ENCODE data around the gene LY86.

LY86 gene

DNA sequence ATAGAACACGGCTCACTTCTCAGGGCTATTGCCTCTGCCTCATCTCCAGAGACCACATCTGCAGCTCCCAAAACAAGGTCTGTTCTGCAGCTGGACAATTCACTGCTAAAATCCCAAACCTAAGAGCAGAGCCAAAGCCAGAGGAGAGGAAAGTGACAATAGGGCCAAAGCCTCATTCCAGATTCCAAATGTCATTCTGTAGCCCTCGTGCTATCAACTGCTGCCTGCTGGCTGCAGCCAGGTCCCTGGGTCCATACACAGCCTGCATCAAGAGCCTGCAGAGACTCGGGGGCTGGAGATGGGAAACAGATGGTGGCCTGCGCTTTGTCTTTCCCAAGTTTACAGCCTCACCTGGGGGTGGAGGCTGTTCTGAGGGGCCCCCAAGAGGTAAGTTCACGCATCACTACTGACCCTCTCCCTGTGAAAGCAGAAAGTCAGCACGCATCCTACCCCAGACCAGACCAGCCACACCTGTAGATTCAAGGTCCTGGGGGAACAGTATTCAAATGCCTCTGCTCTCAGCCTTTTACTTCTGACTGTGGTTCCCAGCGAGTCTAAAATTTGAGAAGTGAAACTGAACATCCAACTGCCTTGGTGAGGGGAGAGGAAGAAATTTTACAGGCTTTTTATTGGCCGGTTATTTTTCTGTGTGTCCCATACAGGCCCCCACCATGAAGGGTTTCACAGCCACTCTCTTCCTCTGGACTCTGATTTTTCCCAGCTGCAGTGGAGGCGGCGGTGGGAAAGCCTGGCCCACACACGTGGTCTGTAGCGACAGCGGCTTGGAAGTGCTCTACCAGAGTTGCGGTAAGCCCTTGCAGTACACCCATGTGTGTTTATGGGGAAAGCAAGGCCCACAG is at the start of gene LY86:
LY86 (plus strand) TSS at position 657 of the 860 bp plus-strand sequence; CDS start at position 672, 15 bp downstream.
- no peak for DNase-seq (ENCODE audit: low spot score)

DNA sequence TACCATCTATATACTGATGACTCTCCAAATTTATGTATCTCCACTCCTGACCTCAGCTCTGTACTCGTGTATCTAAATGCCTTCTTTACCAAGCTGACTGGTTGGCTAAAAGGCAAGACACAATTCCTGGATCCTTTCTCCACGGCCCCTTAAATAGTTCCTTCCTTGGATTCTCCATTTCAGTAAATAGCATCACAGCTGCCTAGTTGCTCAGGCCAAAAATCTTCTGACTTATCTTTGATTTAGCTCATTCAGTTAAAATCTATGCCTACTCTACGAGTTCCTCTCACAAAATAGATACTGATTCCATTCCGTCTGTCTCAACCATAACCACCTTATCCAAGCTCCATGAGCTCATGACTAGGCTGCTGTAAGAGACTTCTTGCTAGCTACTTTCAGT is 49.5 kb upstream of the LY86 start:
- DNase-seq (ENCODE audit: low spot score), result no peak

DNA sequence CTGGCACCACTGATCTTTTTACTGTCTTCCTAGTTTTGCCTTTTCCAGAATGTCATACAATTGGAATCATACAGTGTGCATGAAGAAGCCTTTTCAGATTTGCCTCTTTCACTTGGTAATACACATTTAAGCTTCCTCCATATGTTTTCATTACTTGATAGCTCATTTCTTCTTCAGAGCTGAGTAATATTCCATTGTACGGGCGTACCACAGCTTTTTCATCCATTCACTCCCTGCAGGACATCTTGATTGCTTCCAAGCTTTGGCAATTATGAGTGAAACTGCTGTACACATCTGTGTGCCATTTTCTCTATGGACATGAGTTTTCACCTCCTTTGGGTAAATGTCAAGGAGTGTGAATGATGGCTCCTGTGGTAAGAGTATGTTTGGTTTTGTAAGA is 46.2 kb upstream of the LY86 start:
- no peak for DNase-seq (ENCODE audit: low spot score)

DNA sequence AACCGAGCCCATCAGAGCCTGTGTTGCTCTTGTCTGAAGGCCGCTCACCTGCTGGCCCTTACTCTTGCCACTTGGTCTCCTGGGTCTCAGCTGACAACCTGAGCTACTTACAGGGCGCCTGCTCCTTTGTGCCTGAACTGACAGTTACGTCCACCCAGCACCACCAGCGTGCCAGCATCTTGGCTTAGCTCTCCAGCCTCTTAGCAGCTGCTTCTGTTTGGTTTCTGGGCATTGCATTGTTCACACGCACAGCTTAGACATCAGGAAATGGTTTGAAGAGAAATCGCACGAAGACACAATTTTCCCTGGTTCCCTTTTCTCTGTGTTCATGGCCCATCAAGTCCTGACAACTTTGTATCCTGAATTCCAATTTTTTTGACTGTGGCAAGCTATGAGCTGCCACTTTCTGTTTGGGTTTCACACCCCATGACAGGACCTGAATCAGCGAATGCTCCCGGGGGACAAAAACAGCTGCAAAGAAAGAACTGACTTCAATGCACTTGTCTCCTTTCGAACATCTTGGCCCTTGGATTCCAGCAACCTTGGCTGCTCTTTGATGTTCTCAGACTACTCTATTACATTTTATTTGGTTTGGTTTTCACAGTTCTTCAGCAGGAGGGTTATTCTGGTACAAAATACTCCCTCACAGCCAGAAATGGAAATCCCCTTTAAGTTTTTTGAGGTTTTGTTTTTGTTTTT is 45.2 kb upstream of the LY86 start:
- no peak for DNase-seq (ENCODE audit: low spot score)

DNA sequence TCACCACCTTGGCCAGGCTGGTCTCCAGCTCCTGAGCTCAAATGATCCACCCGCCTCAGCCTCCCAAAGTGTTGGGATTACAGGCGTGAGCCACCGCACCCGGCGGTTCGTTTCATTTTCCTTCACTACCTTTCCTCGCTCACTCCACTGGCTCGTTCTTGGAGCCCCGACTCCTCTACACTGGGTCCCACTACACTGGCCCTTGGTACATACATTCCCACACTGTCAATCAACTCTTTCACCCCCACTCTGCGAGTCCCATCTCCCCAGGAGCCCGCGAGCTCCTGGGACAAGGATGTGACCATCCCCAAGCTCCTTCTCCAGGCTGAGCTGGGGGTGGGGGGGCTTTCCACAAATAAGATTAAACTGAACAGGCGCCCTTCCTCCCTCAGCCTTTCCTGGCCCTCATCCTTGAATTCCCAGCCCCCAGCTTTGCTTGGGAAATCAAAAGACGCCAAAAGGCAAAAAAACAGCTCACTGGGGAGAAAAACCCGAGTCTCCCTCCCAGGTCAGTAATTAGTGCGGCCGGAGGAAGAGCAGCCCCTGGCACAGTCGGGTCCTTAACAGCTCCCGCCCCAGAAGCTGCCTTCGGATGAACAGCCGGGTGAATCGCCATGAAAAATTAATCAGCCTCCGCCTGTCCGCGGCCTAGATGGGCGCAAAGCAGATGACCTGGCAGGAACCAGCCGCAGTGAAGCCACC is 42.8 kb upstream of the LY86 start:
- DNase-seq (ENCODE audit: low spot score), result no peak

DNA sequence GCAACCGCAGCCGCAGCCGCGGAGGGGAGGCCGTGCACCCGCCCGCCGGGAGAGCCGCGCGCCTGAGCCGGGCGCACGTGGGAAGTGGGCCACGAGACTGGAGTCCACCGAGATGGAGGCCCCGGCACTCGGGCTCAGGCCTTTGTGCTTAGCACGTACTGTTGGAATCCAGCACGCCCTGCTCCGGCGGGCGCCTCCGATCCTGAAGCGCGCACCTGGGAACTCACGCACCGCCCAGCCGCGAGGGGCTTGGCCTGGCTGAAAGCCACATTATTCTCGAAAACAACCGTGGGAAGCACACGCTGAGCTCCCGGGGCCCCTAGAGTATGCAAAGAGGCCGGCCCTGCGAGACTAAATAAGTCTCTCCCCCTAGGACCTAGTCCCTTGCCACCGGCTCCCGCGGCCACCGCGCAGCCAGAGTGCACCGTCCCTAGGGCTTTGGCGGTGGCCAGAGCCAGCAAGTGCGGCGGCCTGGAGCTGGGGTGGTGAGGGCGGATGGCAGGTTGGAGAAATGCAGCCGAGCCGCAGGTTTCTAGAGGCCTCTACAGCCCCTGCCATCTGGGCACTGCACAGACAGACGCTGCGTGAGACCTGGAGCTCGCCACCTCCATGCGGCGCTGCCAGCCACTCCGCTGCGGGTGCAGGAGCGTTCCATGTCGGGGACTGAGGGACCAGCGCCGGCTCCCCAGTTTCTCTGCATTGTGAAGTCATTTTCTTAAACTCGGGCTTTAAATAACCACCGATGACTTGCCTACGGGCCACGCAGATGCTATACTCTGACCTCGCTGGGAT is 42.0 kb upstream of the LY86 start:
- peak; percentile 1 for DNase-seq (ENCODE audit: low spot score)

DNA sequence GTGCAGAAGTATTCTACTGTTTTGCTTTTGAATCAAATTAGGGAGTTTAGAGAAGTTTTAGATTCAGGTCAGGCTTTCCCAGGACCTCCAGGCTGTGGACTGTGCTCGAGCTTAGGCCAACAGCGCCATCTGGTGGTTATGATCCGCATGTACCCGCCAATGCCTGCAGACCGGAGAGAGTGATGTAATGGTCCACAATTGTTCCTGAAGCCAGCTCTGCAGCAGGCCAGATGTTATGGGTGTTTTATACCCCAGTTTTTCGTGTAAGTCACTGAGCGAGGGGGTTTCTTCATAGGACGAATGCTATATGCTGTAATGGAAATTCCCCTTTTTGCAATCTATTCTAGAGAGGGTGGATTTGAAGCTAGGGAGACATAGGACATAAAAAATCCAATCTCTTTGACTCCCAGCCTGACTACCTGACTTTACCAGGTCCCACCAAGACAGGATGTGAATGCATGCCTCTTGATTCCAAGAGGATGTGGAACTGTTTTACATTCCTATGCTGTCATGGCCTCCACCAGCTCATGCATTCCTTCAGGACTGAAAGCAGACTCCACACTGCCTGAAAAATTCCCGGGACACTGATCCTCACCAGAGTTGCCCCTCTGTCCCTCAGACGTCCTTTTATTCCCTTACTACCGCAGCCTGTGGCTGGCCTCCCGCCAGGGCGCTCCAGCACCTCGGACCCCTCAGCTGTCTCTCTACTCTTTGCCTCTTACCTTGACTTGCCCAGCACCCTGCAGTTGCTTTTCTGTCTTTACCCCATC is 41.2 kb upstream of the LY86 start:
- DNase-seq (ENCODE audit: low spot score), result peak; percentile 79

DNA sequence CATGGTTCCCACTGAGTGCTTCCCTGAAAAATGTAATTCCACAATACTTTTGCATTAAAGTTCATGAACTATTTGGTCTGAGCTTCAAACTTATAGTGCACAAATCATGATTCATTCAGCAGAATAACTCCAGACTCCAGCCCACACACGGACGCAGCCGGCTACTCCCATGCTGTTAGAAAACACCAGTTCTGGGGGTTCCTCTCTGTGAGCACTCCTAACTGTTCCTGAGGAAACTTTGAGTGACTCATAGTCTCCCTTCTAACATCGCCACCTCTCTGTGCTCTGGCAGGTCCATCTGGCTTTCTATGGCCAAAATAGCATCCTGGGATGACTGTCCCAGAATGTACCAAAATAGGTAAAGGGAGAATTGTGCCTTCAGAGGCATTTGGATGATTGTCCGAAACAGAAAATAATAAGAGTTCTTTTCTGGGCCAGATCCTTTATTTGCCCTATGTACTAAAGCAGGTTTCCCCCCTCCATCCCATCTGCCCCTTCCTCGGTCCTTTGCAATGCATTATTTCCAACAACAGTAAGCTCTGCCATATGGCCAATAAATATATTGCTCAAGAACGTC is 32.3 kb upstream of the LY86 start:
- no peak for DNase-seq (ENCODE audit: low spot score)

DNA sequence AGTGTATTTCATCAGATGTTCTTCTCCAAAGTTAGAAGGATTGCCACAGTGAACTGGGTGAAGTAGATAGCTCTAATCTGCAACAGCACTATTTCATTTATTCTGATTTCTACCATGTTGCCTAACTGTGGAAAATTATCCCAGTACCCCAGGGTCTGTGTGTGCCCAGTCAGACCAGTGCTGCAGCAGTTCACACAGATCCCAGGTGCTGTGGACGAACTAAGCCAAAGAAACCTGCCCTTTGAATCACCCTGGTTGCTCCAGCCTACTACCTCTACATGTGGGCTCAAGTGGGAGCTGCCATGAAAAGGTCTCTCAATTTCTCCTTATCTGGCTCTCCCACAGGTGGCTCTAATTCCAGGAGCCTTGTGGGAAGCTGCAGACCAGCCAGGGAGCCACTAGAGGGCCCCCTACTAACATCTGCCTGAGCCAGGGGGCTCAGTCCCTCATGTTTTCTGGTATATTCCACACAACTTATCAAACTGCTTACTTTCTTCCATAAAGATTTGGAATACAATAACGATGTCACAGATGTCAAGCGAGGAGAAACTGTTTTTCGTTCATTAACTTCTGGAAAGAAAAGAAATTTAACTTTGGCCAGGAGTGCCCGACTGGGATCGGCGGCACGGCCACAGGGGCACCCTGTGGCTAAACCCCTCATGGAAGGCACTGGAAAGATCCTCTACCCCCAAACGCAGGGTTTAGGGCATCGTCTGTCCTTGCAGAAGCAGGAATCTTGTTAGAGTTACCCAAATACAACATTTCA is 31.6 kb upstream of the LY86 start:
- DNase-seq (ENCODE audit: low spot score), result peak; percentile 34

DNA sequence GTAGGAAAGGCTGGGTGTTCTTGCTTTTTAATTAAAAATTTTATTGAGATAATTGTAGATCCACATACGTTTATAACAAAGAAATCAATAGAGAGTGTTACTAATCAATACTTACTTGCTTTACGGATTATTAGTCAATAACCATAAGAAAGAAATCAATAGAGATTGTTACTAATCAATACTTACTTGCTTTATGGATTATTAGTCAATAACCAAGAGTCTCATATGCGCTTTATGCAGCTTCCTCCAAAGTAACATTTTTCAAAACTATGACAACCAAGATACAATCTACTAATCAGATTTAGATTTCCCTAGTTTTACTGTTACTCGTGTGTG is 31.0 kb upstream of the LY86 start:
- DNase-seq (ENCODE audit: low spot score), result no peak

DNA sequence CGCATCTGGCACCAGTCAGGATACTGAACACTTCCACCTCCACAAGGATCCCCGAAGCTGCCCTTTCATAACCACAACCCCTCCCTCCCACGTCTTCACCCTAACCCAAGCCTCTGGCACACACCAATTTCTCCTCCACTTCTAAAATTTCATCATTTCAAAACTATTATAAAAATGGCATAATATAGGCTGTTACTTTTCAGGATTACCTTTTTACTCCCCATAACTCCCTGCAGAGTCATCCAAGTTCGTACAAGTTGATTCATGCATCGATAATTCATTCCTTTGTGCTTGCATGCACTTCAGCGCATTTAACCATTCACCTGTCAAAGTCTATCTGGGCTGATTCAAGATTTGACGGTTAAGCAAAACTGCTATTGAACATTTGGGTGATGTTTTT is 30.6 kb upstream of the LY86 start:
- DNase-seq (ENCODE audit: low spot score), result no peak

DNA sequence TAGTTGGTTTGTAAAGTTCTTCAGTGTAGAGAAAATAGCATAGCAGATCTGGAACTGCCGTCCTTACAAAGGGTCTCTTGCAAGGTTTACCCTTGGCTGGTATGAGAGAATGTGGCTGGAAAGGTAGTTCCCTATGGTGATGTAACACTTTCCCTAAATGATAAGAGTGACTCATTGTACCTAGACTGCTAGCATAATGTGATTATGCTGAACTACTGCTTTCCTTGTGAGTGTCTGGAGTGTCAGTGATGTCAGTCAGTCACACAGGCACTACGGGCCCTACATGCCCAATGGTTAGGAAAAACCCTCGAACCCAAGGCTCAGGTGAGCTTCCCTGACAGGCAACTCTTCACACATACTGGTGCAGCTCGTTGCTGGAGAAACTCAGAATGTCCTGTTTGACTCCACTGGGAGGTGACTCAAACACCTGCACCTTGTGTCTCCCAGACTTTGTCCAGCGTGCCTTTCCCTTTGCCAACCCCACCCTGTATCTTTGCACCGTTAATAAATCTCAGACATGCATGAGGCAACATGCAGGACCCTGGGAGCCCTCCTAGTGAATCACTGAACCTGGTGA is 28.4 kb upstream of the LY86 start:
- no peak for DNase-seq (ENCODE audit: low spot score)

DNA sequence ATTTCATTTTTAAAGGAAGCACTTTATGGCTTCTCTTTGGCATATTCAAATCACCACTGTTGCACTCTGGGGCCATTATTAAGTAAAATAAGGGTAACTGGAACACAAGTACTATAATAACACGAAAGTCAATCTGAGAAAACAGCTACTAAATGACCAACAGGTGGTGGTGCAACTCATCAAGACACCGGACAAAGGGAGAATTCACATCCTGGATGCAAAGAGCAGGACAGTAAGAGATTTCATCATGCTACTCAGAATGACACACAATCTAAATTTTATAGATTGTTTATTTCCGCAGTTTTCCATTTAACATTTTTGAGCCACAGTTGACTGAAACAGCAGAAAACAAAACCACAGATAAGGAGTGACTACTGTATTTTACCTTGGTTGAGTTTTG is 27.6 kb upstream of the LY86 start:
- no peak for DNase-seq (ENCODE audit: low spot score)

DNA sequence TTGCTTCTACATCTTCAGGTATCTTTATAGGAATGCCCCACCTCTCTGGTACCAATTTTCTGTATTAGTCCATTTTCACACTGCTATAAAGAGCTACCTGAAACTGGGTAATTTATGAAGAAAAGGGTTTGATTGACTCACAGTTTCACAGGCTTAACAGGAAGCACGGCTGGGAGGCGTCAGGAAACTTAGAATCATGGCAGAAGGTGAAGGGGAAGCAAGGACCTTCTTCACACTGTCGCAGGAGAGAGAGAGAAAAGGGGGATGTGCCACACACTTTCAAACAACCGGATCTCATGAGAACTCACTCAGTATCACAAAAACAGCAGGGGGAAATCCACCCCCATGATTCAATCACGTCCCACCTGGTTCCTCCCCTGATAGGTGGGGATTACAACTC is 24.4 kb upstream of the LY86 start:
- no peak for DNase-seq (ENCODE audit: low spot score)

DNA sequence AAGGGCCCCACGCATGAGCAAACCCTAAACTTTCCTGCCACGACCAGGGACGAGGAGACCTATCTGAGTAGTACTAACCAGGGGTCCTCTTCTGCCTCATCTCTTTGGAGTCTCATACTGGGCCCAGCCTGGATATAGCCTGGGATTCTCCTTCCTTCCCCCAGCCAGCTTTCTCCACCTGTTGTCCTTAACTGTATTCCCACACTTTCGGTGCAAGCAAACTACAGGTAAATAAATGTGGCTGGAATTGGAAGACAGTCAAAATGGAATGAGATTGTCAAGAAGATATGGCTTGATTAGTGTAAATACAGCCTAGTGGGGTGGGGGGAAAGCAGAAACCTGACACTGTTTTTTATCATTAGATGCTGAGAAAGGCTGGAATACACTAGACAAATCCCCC is 23.5 kb upstream of the LY86 start:
- no peak for DNase-seq (ENCODE audit: low spot score)

DNA sequence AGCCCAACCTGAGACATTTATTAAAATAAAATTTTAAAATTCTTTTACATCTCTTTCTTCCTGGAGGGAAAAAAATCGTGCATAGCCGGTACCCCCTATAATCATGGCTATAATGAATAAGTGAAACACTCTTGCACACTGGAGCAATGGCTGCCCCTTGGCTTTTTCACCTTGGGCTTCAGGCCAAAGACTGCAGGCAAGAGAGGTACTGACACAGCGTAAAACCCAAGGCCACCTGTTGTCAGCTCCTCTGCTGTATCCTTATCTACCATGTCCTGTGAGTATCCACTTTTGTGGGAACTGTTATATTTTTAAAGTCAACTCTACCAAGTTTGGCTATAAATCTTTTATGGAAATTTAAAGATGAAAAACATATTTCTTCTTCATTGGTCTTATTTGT is 23.0 kb upstream of the LY86 start:
- DNase-seq (ENCODE audit: low spot score), result no peak

DNA sequence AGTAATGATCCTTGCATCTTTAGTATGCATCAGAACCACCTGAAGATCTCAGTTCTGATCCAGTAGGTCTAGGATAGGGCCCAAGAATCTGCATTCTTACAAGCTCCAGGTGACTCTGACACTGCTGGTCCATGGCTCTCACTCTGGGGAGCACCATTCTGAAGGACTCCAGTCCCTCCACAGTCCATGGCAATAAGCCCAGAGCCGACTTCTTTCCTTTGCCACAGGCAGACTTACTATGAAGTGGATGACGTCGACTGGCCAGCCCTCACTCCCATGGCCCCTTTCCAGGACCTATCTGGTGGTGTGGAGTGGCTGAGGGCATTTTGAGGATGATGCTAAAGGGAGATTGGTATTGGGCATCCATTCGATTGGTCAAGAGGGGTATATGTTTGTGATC is 21.8 kb upstream of the LY86 start:
- no peak for DNase-seq (ENCODE audit: low spot score)

DNA sequence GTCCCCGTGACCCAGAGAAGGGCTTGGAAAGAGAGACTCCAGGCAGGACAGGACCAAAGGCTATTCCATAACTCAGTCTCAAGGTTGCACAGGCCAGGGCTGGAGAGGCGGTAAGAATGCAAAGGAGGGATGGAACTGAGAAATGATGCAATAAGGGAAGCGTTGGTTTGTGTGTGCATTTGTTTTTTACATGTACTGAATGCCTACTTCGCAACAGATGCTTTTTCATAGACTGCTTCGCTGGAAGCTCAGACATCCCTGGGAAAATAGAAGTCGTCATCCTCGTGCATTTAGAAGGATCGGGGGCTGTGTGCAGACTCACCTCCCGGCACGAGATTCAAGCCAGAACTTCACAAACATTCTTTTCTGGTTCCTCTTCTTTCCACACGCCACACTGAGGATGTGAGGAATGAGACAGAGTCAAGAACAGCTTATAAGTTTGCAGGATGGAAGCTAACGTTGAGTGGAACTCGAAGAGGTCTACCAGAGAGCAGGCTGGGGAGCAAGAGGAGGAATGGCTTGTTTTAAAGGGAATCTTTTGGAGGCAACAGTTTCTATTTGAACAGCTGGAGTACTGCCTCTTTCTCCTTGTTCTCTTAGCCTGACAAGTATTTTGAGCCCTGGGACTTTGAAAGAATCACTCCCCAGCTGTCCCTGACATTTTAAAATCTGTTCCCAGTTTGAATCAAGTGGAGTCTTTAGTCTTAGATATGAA is 19.3 kb upstream of the LY86 start:
- no peak for DNase-seq (ENCODE audit: low spot score)

DNA sequence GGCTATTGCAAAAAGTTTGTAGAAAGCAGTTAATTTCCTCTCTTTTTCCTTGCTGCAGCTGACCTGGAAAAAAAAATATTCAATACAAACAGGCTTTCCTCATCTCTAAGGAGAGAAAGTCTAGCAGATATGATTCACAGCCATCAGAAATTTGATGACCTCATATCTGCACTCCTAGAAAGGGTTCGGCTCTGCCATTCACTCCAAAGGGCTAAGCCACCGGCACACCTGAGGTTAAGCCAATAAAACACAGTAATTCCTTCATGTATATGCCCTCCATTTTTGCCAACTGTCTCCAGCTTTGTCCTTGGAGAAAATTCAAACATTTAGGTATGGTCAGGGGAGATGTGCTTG is 18.7 kb upstream of the LY86 start:
- no peak for DNase-seq (ENCODE audit: low spot score)

Data from CD4-positive, alpha-beta T cell treated with Interleukin-15 for 4 hours (primary cell).